GM12878 (cell line): ENCODE results near the gene KDM2A. TPM values are rescaled to one million over a fixed set of nuclear protein-coding genes. Genes with fewer than 3 reads are reported as not detected.
"Not testable (repeated sequence)": the region's sequence is repeated elsewhere in the genome, so short reads cannot be mapped to it uniquely, and the experiment has no call there.

Experiments
- ATAC-seq: fragments of 200-7000 bp; cut with Tn5 transposase; 3 replicates; pipeline ENCODE4 v1.9.1; 2020; ENCODE audit warnings: mild to moderate bottlenecking, moderate library complexity
- BruUV-seq: library from RNA; stranded (reverse); fragments of 400-500 nt; replicated peaks from 2 replicates; lab custom pipeline; 2021; lab: Mats Ljungman, UMichigan
- CTCF ChIA-PET: fragments of 300-600 bp; sonication (Branson Sonifier 250); formaldehyde crosslinking; extraction: SDS; loops from one replicate; lab custom pipeline; 2021; ENCODE audit warnings: inconsistent platforms; lab: Yijun Ruan, JAX
- POLR2A ChIA-PET: fragments of 350-600 bp; formaldehyde crosslinking; extraction: SDS; loops from one replicate; lab custom pipeline; 2021; ENCODE audit warnings: inconsistent platforms; lab: Charles Lee
- RAD21 ChIA-PET: fragments of 300-600 bp; sonication (Branson Sonifier 250); formaldehyde crosslinking; loops from one replicate; lab custom pipeline; 2023; ENCODE audit warnings: antibody characterized with exemption; ENCODE audit not compliant: unreplicated experiment; lab: Charles Lee
- SMC1A ChIA-PET: fragments of 300-600 bp; sonication (Branson Sonifier 250); formaldehyde crosslinking; loops from one replicate; lab custom pipeline; 2023; ENCODE audit not compliant: unreplicated experiment, uncharacterized antibody; lab: Charles Lee
- DNase-seq: peaks from one replicate; pipeline ENCODE4 v3.0.0-alpha.2; 2011; ENCODE audit warnings: low read depth, low spot score
- FAIRE-seq: peaks from 3 replicates; lab custom pipeline; 2011; peaks lifted over from hg19 to GRCh38; lab: Jason Lieb, UNC
- H2AFZ ChIP-seq: 2 replicates; pipeline ENCODE4 v1.6.0; 2011; ENCODE audit warnings: low read depth, low read length, control low read depth; ENCODE audit not compliant: control insufficient read depth
- H3K27ac ChIP-seq: 2 replicates; pipeline ENCODE4 v1.5.1; 2011; ENCODE audit warnings: control low read depth; ENCODE audit not compliant: control insufficient read depth, insufficient read depth
- H3K27me3 ChIP-seq, 2 experiments: replicated peaks in 1 of 2; 2 replicates each; pipeline versions ENCODE4 v1.6.0 to v1.6.1; 2011; ENCODE audit warnings: low read length in 1 of 2; ENCODE audit not compliant: control insufficient read depth in 2 of 2, insufficient read depth in 2 of 2
- H3K36me3 ChIP-seq, 2 experiments: 2 replicates each; pipeline ENCODE4 v1.5.1; 2011; ENCODE audit warnings: low read length in 1 of 2; ENCODE audit not compliant: control insufficient read depth in 2 of 2, insufficient read depth in 2 of 2
- H3K4me1 ChIP-seq: 2 replicates; pipeline ENCODE4 v1.6.1; 2011; ENCODE audit warnings: mild to moderate bottlenecking, low read length, moderate library complexity, mixed read lengths; ENCODE audit not compliant: control insufficient read depth, insufficient read depth
- H3K4me2 ChIP-seq: 2 replicates; pipeline ENCODE4 v1.6.0; 2011; ENCODE audit warnings: control low read depth; ENCODE audit not compliant: control insufficient read depth, insufficient read depth
- H3K4me3 ChIP-seq: fragments of 200-600 bp; sonication (generic); 2 replicates; pipeline ENCODE4 v1.5.1; 2016
- H3K79me2 ChIP-seq: 2 replicates; pipeline ENCODE4 v1.6.0; 2011; ENCODE audit warnings: low read length; ENCODE audit not compliant: control insufficient read depth, insufficient read depth
- H3K9ac ChIP-seq: 2 replicates; pipeline ENCODE4 v1.8.0; 2011; ENCODE audit warnings: low read length, control low read depth, mixed read lengths; ENCODE audit not compliant: control insufficient read depth, insufficient read depth
- H3K9me3 ChIP-seq: replicated peaks from 3 replicates; pipeline ENCODE4 v1.5.1; 2011; ENCODE audit warnings: mild to moderate bottlenecking, low read length; ENCODE audit not compliant: control insufficient read depth, insufficient read depth
- H4K20me1 ChIP-seq: 2 replicates; pipeline ENCODE4 v1.6.0; 2011; ENCODE audit not compliant: control insufficient read depth, insufficient read depth
- IKZF2 ChIP-seq, 2 experiments: fragments of 450-650 bp; IDR thresholded peaks; 2 replicates each; pipeline ENCODE4 v1.6.1; 2017; ENCODE audit warnings: mild to moderate bottlenecking in 2 of 2, moderate library complexity in 2 of 2
- NRF1 ChIP-seq: conservative IDR thresholded peaks from 2 replicates; pipeline ENCODE4 v1.6.1; 2011; ENCODE audit warnings: mild to moderate bottlenecking, low read depth, low read length, improper control_type of control experiment
- WGBS: methylation state at CpG from one replicate; pipeline ENCODE4 v1.1.6; 2016; ENCODE audit warnings: low lambda C conversion rate; ENCODE audit not compliant: insufficient replicate concordance, insufficient coverage; ENCODE audit errors: missing lambda C conversion rate; 5-methylcytosine and 5-hydroxymethylcytosine counted together
- in situ Hi-C: fragments of 300-500 bp; cut with MboI; formaldehyde crosslinking; loops from 9 replicates; pipeline ENCODE4 v1.14.3; 2018; ENCODE audit warnings: mixed read lengths
- intact Hi-C: fragments of 100-400 bp; cut with micrococcal nuclease; formaldehyde crosslinking; loops from one replicate; pipeline ENCODE4 v1.14.2; 2022; ENCODE audit not compliant: unreplicated experiment
- polyA plus RNA-seq, 11 experiments: library from polyadenylated mRNA; depleted of rRNA in 4 of 11; unstranded in 6 of 11; stranded (reverse) in 5 of 11; fragments of >200 nt; fragmentation: Nextera tagmentation in 4 of 11; fragmentation: Illumina TruSeq in 1 of 11; extraction: Ambion mirVana in 4 of 11; extraction: Trizol in 1 of 11; gene quantifications; 1 replicate in 1 of 11; 2 replicates in 10 of 11; pipeline versions ENCODE4 v1.2.1 to v1.2.3, GENCODE V29; 2011 to 2016; ENCODE audit warnings: inconsistent platforms in 2 of 11, missing spikeins in 2 of 11, low read depth in 1 of 11
- total RNA-seq, 4 experiments: library from RNA; depleted of rRNA in 3 of 4; stranded (reverse); fragments of >200 nt in 3 of 4; fragmentation: Illumina TruSeq in 1 of 4; extraction: Trizol in 1 of 4; gene quantifications; 2 replicates each; pipeline versions ENCODE4 v1.2.1 to v1.2.3, GENCODE V29; 2013 to 2021
- TF ChIP-seq, protein P1 (sequence below), 3 experiments: IDR thresholded peaks in 2 of 3; conservative IDR thresholded peaks in 1 of 3; 2 replicates each; pipeline ENCODE4 v1.5.1; 2011; ENCODE audit warnings: low read depth in 3 of 3, low read length in 3 of 3, mild to moderate bottlenecking in 3 of 3, control low read depth in 2 of 3, moderate library complexity in 2 of 3, inconsistent platforms in 1 of 3, mixed read lengths in 1 of 3; ENCODE audit not compliant: control insufficient read depth in 2 of 3, insufficient read depth in 1 of 3; ENCODE audit errors: extremely low read depth in 1 of 3

Gene KDM2A
- total and polyA plus RNA-seq, 10 of the 15 experiments (the other 5 are each of a cell fraction or from before 2014, with no cell fraction given) = 10.5 to 69.3 (median 41.6) TPM

DNA sequence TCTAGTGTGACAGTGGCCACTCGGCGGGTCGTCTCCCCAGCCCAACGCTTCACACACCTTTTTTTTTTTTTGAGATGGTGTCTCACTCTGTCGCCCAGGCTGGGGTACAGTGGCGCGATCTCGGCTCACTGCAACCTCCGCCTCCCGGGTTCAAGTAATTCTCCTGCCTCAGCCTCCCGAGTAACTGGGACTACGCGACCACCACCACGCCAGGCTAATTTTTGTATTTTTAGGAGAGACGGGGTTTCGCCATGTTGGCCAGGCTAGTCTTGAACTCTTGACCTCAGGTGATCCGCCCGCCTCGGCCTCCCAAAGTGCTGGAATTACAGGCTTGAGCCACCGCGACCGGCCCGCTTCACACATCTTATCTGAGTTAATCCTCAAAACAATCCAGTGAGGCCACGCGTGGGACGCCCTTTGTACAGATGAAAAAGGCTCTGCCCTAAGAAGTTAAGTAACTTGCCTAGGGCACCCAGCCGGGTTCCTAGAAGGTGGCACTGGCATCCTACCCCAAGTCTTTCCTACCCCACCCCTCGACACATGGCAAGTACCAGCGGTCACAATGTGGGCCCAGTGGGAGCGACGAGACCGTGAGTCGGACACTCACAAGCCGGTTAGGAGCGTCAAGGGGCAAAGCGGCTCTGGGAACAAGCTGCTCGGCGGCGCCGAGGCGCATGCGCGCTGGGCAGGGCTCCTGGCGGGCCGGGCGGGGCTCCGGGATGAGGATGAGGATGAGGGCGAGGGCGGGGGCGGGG is 142.0 kb downstream of the KDM2A start:
- POLR2A ChIA-PET = interaction anchor here (0.6 to 4.8 kb wide), 3 partner anchors 10 to 121 kb away, joined by 3 to 25 read pairs (median 3); no protein-coding TSS in a partner anchor
- H3K9me3 ChIP-seq, DNase-seq, FAIRE-seq, H3K27ac ChIP-seq, H3K36me3 ChIP-seq, H4K20me1 ChIP-seq, BruUV-seq, H3K79me2 ChIP-seq, H3K27me3 ChIP-seq, ATAC-seq: not testable (repeated sequence)
- peak overlapping the region; percentile 76 for H2AFZ ChIP-seq
- H3K4me1 ChIP-seq = peaks cover 11% of the 10 kb centered on the region
- H3K4me2 ChIP-seq = peak overlapping the region; percentile 93
- in situ Hi-C loops = loop anchor here (5.0 kb wide), 2 partner anchors 56 to 121 kb away; no protein-coding TSS in a partner anchor
- SMC1A ChIA-PET = interaction anchor here (1.3 to 4.0 kb wide), 8 partner anchors 7 to 148 kb away, joined by 3 to 65 read pairs (median 12); partner anchors contain the start of gene POLD4
- peak; percentile 23; the same call in 1 of the 2 replicates for TF ChIP-seq NRF1
- CTCF ChIA-PET = interaction anchor here (1.2 to 4.9 kb wide), 16 partner anchors 8 to 121 kb away, joined by 3 to 151 read pairs (median 9); partner anchors contain the start of gene ANKRD13D
- peak overlapping the region; percentile 24; the same call in 1 of the 2 replicates for H3K9ac ChIP-seq
- RAD21 ChIA-PET = interaction anchor here (0.6 to 4.9 kb wide), 3 partner anchors 55 to 205 kb away, joined by 3 to 69 read pairs (median 26); no protein-coding TSS in a partner anchor
- WGBS = 38% methylated on average over 44 of the region's 50 CpGs
- H3K4me3 ChIP-seq = peak overlapping the region; percentile 17; the same call in 1 of the 2 replicates
- intact Hi-C loops = loop anchor here (10.0 kb wide), 1 partner anchor 224 kb away; the partner anchor contains the start of gene AIP

DNA sequence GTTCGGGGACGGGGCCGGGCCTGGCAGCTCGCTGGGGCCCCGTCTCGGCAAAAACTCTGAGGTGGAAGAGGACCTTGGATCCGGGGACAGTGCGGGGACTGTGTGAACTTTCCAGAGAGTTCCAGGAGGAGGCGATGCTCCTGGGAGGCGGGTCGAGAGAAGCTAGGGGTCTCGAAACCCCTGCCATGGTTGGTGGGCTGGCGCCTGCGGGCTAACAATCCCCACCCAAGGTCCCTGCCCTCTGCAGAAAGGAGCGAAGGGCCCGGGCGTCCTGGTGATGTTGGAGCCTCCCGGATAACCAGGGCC is 142.5 kb downstream of the KDM2A start:
- Histone ChIP-seq H4K20me1 (no peaks in the 10 kb centered on the region), H3K27ac (no peak overlapping the region), H3K4me1 (peaks cover 11% of the 10 kb centered on the region), H3K4me2 (no peak overlapping the region), H3K9ac (no peak overlapping the region), H3K4me3 (0 out of 2 replicates have a peak overlapping the region, but pooled peaks have one; percentile 17), H3K27me3 (no peaks in the 10 kb centered on the region), H3K79me2 (peaks cover 5% of the 10 kb centered on the region), H3K36me3 (peaks cover under 1 to 3% of the 10 kb centered on the region in 2 experiments; a peak in 2 of 4 replicates), H3K9me3 (no peaks in the 10 kb centered on the region), H2AFZ (no peak overlapping the region)
- ATAC-seq (no peak), DNase-seq (no peak), FAIRE-seq (no peak)
- intact Hi-C loops = loop anchor here (10.0 kb wide), 1 partner anchor 223 kb away; the partner anchor contains the start of gene AIP
- CTCF ChIA-PET = interaction anchor here (0.7 to 4.9 kb wide), 23 partner anchors 9 to 1364 kb away, joined by 3 to 151 read pairs (median 7); partner anchors contain the start of genes ANKRD13D, POLD4 and PPP1CA
- TF ChIP-seq, protein P1, sequence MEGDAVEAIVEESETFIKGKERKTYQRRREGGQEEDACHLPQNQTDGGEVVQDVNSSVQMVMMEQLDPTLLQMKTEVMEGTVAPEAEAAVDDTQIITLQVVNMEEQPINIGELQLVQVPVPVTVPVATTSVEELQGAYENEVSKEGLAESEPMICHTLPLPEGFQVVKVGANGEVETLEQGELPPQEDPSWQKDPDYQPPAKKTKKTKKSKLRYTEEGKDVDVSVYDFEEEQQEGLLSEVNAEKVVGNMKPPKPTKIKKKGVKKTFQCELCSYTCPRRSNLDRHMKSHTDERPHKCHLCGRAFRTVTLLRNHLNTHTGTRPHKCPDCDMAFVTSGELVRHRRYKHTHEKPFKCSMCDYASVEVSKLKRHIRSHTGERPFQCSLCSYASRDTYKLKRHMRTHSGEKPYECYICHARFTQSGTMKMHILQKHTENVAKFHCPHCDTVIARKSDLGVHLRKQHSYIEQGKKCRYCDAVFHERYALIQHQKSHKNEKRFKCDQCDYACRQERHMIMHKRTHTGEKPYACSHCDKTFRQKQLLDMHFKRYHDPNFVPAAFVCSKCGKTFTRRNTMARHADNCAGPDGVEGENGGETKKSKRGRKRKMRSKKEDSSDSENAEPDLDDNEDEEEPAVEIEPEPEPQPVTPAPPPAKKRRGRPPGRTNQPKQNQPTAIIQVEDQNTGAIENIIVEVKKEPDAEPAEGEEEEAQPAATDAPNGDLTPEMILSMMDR (IDR thresholded peaks at IDR 0.05 in 2 of 3, conservative IDR thresholded peaks at IDR 0.05 in 1 of 3; ENCODE audit: control insufficient read depth in 2 of 3, extremely low read depth in 1 of 3, insufficient read depth in 1 of 3, low read depth in 3 of 3, low read length in 3 of 3) = 0 out of 6 replicates have a peak, but pooled peaks of 1 of the 3 experiments have one; percentile 7
- TF ChIP-seq IKZF2 (IDR thresholded peaks at IDR 0.05) = no peak
- POLR2A ChIA-PET = interaction anchor here (1.3 to 4.8 kb wide), 3 partner anchors 56 to 120 kb away, joined by 3 to 25 read pairs (median 3); no protein-coding TSS in a partner anchor
- 33% methylated on average over 13 of the region's 18 CpGs for WGBS
- in situ Hi-C loops = loop anchor here (5.0 kb wide), 2 partner anchors 56 to 121 kb away; no protein-coding TSS in a partner anchor
- SMC1A ChIA-PET = interaction anchor here (0.9 to 4.0 kb wide), 11 partner anchors 8 to 148 kb away, joined by 3 to 65 read pairs (median 11); partner anchors contain the start of gene POLD4
- BruUV-seq = no TSS peak
- RAD21 ChIA-PET = interaction anchor here (0.6 to 4.9 kb wide), 10 partner anchors 20 to 206 kb away, joined by 3 to 69 read pairs (median 5); partner anchors contain the start of genes ANKRD13D and POLD4
